GM12878 (cell line): ENCODE data around the gene OR10G8. TPM values are rescaled to one million over a fixed set of nuclear protein-coding genes. Genes with fewer than 3 reads are reported as not detected.

ENCODE experiments used
- BCL11A ChIP-seq: IDR thresholded peaks from 2 replicates; pipeline ENCODE4 v1.6.1; 2011; ENCODE audit warnings: low read depth, low read length
- CHD1 ChIP-seq: IDR thresholded peaks from 2 replicates; pipeline ENCODE4 v1.6.1; 2012; ENCODE audit warnings: low read depth, low read length, improper control_type of control experiment
- E2F8 ChIP-seq: fragments of 450-650 bp; IDR thresholded peaks from 2 replicates; pipeline ENCODE4 v1.6.1; 2018; ENCODE audit warnings: mild to moderate bottlenecking, low read depth, moderate library complexity; ENCODE audit not compliant: partially characterized antibody
- EGR1 ChIP-seq, 2 experiments: IDR thresholded peaks; 1 replicate in 1 of 2; 2 replicates in 1 of 2; pipeline ENCODE4 v1.6.1; 2011 to 2012; ENCODE audit warnings: low read depth in 2 of 2, low read length in 2 of 2, borderline replicate concordance in 1 of 2, mild to moderate bottlenecking in 1 of 2, moderate library complexity in 1 of 2
- HDAC2 ChIP-seq: fragments of 200-600 bp; sonication (generic); IDR thresholded peaks from 2 replicates; pipeline ENCODE4 v1.6.1; 2017
- LARP7 ChIP-seq: fragments of 450-650 bp; IDR thresholded peaks from 2 replicates; pipeline ENCODE4 v1.6.1; 2017; ENCODE audit warnings: mild to moderate bottlenecking
- MEF2A ChIP-seq: IDR thresholded peaks from 2 replicates; pipeline ENCODE4 v1.6.1; 2011; ENCODE audit warnings: low read depth, mild to moderate bottlenecking, low read length, moderate library complexity; ENCODE audit not compliant: insufficient read depth
- MTA2 ChIP-seq: fragments of 450-650 bp; IDR thresholded peaks from 2 replicates; pipeline ENCODE4 v1.6.1; 2016; ENCODE audit warnings: low read depth, mild to moderate bottlenecking, moderate library complexity
- NFXL1 ChIP-seq: fragments of 450-650 bp; IDR thresholded peaks from 2 replicates; pipeline ENCODE4 v1.6.1; 2017; ENCODE audit warnings: antibody characterized with exemption, mild to moderate bottlenecking, borderline replicate concordance
- RELA ChIP-seq: fragments of 450-650 bp; IDR thresholded peaks from 2 replicates; pipeline ENCODE4 v1.8.0; 2014; ENCODE audit warnings: borderline replicate concordance; ENCODE audit not compliant: partially characterized antibody
- REST ChIP-seq: IDR thresholded peaks from 2 replicates; pipeline ENCODE4 v1.6.1; 2012; ENCODE audit warnings: mild to moderate bottlenecking, low read depth, low read length
- SREBF1 ChIP-seq: IDR thresholded peaks from 2 replicates; pipeline ENCODE4 v1.6.1; 2012; ENCODE audit warnings: mild to moderate bottlenecking, low read length
- STAT3 ChIP-seq: IDR thresholded peaks from 2 replicates; pipeline ENCODE4 v1.6.1; 2011; ENCODE audit warnings: low read depth, low read length, improper control_type of control experiment
- ZBTB11 ChIP-seq: fragments of 450-650 bp; formaldehyde crosslinking; IDR thresholded peaks from 2 replicates; pipeline ENCODE4 v1.5.0; 2022; ENCODE audit warnings: mild to moderate bottlenecking, missing genetic modification characterization
- ZBTB4 ChIP-seq: fragments of 450-650 bp; formaldehyde crosslinking; IDR thresholded peaks from 2 replicates; pipeline ENCODE4 v1.4.0; 2022; ENCODE audit warnings: mild to moderate bottlenecking, moderate library complexity
- polyA plus RNA-seq, 11 experiments: library from polyadenylated mRNA; depleted of rRNA in 4 of 11; unstranded in 6 of 11; stranded (reverse) in 5 of 11; fragments of >200 nt; fragmentation: Nextera tagmentation in 4 of 11; fragmentation: Illumina TruSeq in 1 of 11; extraction: Ambion mirVana in 4 of 11; extraction: Trizol in 1 of 11; gene quantifications; 1 replicate in 1 of 11; 2 replicates in 10 of 11; pipeline versions ENCODE4 v1.2.1 to v1.2.3, GENCODE V29; 2011 to 2016; ENCODE audit warnings: inconsistent platforms in 2 of 11, missing spikeins in 2 of 11, low read depth in 1 of 11
- total RNA-seq, 4 experiments: library from RNA; depleted of rRNA in 3 of 4; stranded (reverse); fragments of >200 nt in 3 of 4; fragmentation: Illumina TruSeq in 1 of 4; extraction: Trizol in 1 of 4; gene quantifications; 2 replicates each; pipeline versions ENCODE4 v1.2.1 to v1.2.3, GENCODE V29; 2013 to 2021

Gene OR10G8
- total and polyA plus RNA-seq, 10 of the 15 experiments (the other 5 are each of a cell fraction or from before 2014, with no cell fraction given) = not detected

- no peak for TF ChIP-seq REST
- TF ChIP-seq LARP7 = no peak
- TF ChIP-seq HDAC2 = no peak
- no peak; the same call in 1 of the 2 replicates for TF ChIP-seq SREBF1
- peak; percentile 86 for TF ChIP-seq MTA2
- peak; percentile 99 for TF ChIP-seq MEF2A
- TF ChIP-seq E2F8 = no peak
- peak; percentile 87 for TF ChIP-seq BCL11A
- no peak for TF ChIP-seq CHD1
- TF ChIP-seq STAT3 = peak; percentile 73; the same call in 1 of the 2 replicates
- TF ChIP-seq EGR1 (IDR thresholded peaks at IDR 0.05; ENCODE audit: borderline replicate concordance in 1 of 2, low read depth in 2 of 2, low read length in 2 of 2) = no peak
- TF ChIP-seq NFXL1 = no peak
- no peak for TF ChIP-seq ZBTB4
- no peak for TF ChIP-seq RELA
- no peak for TF ChIP-seq ZBTB11 (CRISPR knock-in tag)
Measured at GRCh38 chr11:124070915-124071622, 44.5 kb downstream of the OR10G8 start (continued).
